ENCODE data around the gene FOXO6. TPM values are rescaled to one million over a fixed set of nuclear protein-coding genes. Genes with fewer than 3 reads are reported as not detected.

FOXO6 gene
- total and polyA plus RNA-seq, 2 experiments from 2014 or later = 0.68 to 4.2 TPM

DNA sequence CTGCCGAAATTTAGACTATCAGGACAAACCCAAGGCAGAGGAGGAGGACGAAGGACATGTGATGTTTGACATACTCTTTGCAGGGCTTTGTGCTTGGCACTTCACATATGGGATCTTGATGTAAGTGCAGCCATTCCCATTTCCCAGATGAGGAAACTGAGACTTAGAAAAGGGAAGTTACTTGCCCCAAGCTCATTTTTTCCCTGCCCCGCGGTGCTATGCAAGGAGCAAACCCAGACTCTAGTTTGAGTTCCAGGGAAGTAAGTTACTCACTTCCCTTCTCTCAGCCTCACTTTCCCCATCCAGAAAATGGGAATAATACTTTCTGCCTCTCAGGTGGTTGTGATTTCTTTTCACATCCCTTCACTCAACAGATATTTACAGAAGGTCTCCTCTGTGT lies 4.5 kb upstream of the FOXO6 start:
- H3K4me1 ChIP-seq (ENCODE audit: insufficient read depth) = peaks cover 27% of the 10 kb centered on the region
- H3F3A ChIP-seq (replicated peaks; ENCODE audit: low read depth) = 0 out of 2 replicates have a peak, but pooled peaks cover 4% of the 10 kb centered on the region
- Mint-ChIP-seq H3K9me3 (no peaks in the 10 kb centered on the region; the same call in 2 of the 3 replicates), H3K4me1 (peaks cover 36% of the 10 kb centered on the region), H3K36me3 (ENCODE audit: low read depth) (no peaks in the 10 kb centered on the region; the same call in 2 of the 3 replicates), H3K27me3 (ENCODE audit: insufficient read depth, low read depth, poor library complexity) (peaks cover 24% of the 10 kb centered on the region), H3K27ac (no peak overlapping the region), H3K4me3 (no peak overlapping the region)
- DNase-seq (ENCODE audit: low spot score) (no peak), ATAC-seq (no peak)
- H3K9me2 ChIP-seq (ENCODE audit: insufficient read depth) = no peaks in the 10 kb centered on the region
- no peak overlapping the region for H3K4me2 ChIP-seq
- no peaks in the 10 kb centered on the region for H3K36me3 ChIP-seq (ENCODE audit: insufficient read depth)
- H3K27me3 ChIP-seq (ENCODE audit: insufficient read depth) = peaks cover 18% of the 10 kb centered on the region
- no peak overlapping the region for H3K27ac ChIP-seq (ENCODE audit: low read depth)
- no peak overlapping the region for H3K4me3 ChIP-seq
- H2AFZ ChIP-seq = no peak overlapping the region
- H4K20me1 ChIP-seq (replicated peaks; ENCODE audit: insufficient read depth) = no peaks in the 10 kb centered on the region
- H3K79me2 ChIP-seq (replicated peaks; ENCODE audit: insufficient read depth) = no peaks in the 10 kb centered on the region
- no peak for TF ChIP-seq POLR2AphosphoS5 (IDR thresholded peaks at IDR 0.05; ENCODE audit: low read depth)
- TF ChIP-seq ZNF331 (CRISPR knock-in tag; IDR thresholded peaks at IDR 0.05; ENCODE audit: low read depth) = no peak
- no peak for TF ChIP-seq EZH2 (IDR thresholded peaks at IDR 0.05; ENCODE audit: low read depth, unreplicated experiment)
- no peak for TF ChIP-seq ZNF462 (CRISPR knock-in tag; IDR thresholded peaks at IDR 0.05)
- no peak for TF ChIP-seq CTCF (conservative IDR thresholded peaks at IDR 0.05; ENCODE audit: low read depth in 2 of 2)
- no peak for TF ChIP-seq EZH2phosphoT487 (IDR thresholded peaks at IDR 0.05; ENCODE audit: unreplicated experiment)
- no peak for TF ChIP-seq CREB1 (CRISPR knock-in tag; IDR thresholded peaks at IDR 0.05; ENCODE audit: low read depth)
